Stimulated activated CD4-positive, alpha-beta T cell treated with anti-CD3 and anti-CD28 coated beads, Interleukin-1b, Interleukin-23, amount 100 ng/mL, for 1 hour (primary cell): ENCODE data around the gene COMTD1.

ENCODE experiments used
- DNase-seq, 2 donors: peaks; one replicate each; pipeline ENCODE4 v3.0.0-alpha.2; 2020; ENCODE audit warnings: low read depth in 2 of 2

The COMTD1 gene

GRCh38 chr10:75235375-75236177 is at the start of gene COMTD1:
Gene COMTD1 (minus strand): TSS chr10:75235957. CDS start chr10:75235928, 29 bp downstream.
- peak; percentile 85 to 89 for DNase-seq

- no peak for DNase-seq
Observed at GRCh38 chr10:75283671-75284470, 48.1 kb upstream of the COMTD1 start.

- no peak for DNase-seq
Observed at GRCh38 chr10:75283078-75283670, 47.4 kb upstream of the COMTD1 start.

- DNase-seq = no peak
Observed at GRCh38 chr10:75281974-75282373, 46.2 kb upstream of the COMTD1 start.

- no peak for DNase-seq
Observed at GRCh38 chr10:75280236-75280635, 44.5 kb upstream of the COMTD1 start.

- no peak for DNase-seq
Observed at GRCh38 chr10:75276069-75276872, 40.5 kb upstream of the COMTD1 start.

- DNase-seq = no peak
Observed at GRCh38 chr10:75272896-75273295, 37.1 kb upstream of the COMTD1 start.

- DNase-seq = no peak
Observed at GRCh38 chr10:75272094-75272493, 36.3 kb upstream of the COMTD1 start.

- DNase-seq = no peak
Observed at GRCh38 chr10:75269605-75270004, 33.8 kb upstream of the COMTD1 start.

- no peak for DNase-seq
Observed at GRCh38 chr10:75266945-75267344, 31.2 kb upstream of the COMTD1 start.

GRCh38 chr10:75265856-75266255 is 30.1 kb upstream of the COMTD1 start:
- no peak for DNase-seq

GRCh38 chr10:75263806-75264205 is 28.0 kb upstream of the COMTD1 start:
- DNase-seq = no peak

GRCh38 chr10:75261813-75262705 is 26.3 kb upstream of the COMTD1 start:
- DNase-seq = no peak

GRCh38 chr10:75260990-75261389 is 25.2 kb upstream of the COMTD1 start:
- DNase-seq = no peak

GRCh38 chr10:75254739-75255138 is 19.0 kb upstream of the COMTD1 start:
- DNase-seq = no peak

GRCh38 chr10:75253281-75254220 is 17.8 kb upstream of the COMTD1 start:
- DNase-seq = no peak

GRCh38 chr10:75250934-75251333 is 15.2 kb upstream of the COMTD1 start:
- DNase-seq = no peak

- no peak for DNase-seq
Observed at GRCh38 chr10:75247797-75248196, 12.0 kb upstream of the COMTD1 start.

GRCh38 chr10:75246506-75246905 is 10.7 kb upstream of the COMTD1 start:
- no peak for DNase-seq
